ENCODE data around the gene LAMC1.

Gene LAMC1

DNA sequence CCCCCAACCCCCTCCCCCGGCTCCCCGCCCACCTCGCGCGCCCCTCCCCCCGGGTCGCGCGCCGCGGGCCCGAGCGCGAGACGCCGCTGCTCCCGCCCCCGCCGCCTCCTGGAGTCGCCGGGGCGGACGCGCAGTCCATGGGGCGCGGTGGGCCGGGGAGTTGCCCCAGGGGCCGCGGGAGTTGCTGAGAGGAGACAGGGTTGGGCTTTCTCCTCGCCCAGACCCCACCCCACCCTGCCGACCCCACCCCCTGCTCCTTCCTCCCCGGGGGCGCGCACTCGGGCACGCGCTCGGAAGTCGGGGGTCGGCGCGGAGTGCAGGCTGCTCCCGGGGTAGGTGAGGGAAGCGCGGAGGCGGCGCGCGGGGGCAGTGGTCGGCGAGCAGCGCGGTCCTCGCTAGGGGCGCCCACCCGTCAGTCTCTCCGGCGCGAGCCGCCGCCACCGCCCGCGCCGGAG lies at the start of gene LAMC1:
Gene LAMC1, plus strand, starts transcription at position 275 of the 455 bp plus-strand sequence. CDS start 297 bp downstream, outside the sequence.
- peak; percentile 64 to 81 for DNase-seq
- no peak for TF ChIP-seq POLR2A (IDR thresholded peaks at IDR 0.05; ENCODE audit: low read length)
- no peak for TF ChIP-seq GATA1 (IDR thresholded peaks at IDR 0.05; ENCODE audit: low read depth, low read length)

- no peak for DNase-seq
- TF ChIP-seq POLR2A (IDR thresholded peaks at IDR 0.05; ENCODE audit: low read length) (no peak), GATA1 (IDR thresholded peaks at IDR 0.05; ENCODE audit: low read depth, low read length) (no peak)
Measured at GRCh38 chr1:182974506-182975191, 48.6 kb upstream of the LAMC1 start.

DNA sequence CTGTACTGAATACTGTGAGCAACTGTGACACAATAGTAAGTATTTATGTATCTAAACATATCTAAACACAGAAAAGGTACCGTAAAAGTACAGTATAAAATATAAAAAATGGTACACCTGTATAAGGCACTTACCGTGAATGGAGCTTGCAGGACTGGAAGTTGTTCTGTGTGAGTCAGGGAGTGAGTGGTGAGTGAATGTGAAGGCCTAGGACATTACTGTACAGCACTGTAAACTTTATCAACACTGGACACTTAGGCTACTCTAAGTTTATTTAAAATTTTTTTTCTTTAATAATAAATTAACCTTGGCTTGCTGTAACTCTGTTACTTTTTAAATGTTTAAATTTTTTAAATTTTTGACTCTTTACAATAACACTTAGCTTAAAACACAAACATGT lies 45.7 kb upstream of the LAMC1 start:
- DNase-seq = no peak
- TF ChIP-seq POLR2A (IDR thresholded peaks at IDR 0.05; ENCODE audit: low read length) = no peak
- TF ChIP-seq GATA1 (IDR thresholded peaks at IDR 0.05; ENCODE audit: low read depth, low read length) = no peak

GRCh38 chr1:182978151-182978853 lies 44.9 kb upstream of the LAMC1 start:
- TF ChIP-seq GATA1 (IDR thresholded peaks at IDR 0.05; ENCODE audit: low read depth, low read length) (no peak), POLR2A (IDR thresholded peaks at IDR 0.05; ENCODE audit: low read length) (no peak)

DNA sequence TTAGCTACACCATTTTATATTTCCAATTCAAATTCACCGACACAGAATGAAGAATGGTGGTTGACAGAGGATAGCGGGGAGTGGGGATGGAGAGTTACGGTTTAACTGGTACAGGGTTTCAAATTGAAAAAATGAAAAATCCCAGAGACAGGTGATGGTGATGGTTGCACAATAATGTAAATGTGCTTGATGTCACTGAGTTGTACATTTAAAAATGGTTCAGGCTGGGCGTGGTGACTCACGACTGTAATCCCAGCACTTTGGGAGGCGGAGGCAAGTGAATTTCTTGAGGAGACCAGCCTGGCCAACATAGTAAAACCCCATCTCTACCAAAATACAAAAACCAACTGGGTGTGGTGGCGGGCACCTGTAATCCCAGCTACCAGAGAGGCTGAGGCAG lies 39.1 kb upstream of the LAMC1 start:
- DNase-seq = no peak
- no peak for TF ChIP-seq POLR2A (IDR thresholded peaks at IDR 0.05; ENCODE audit: low read length)
- TF ChIP-seq GATA1 (IDR thresholded peaks at IDR 0.05; ENCODE audit: low read depth, low read length) = no peak

More at GRCh38 chr1:182978151-182978853, 44.9 kb upstream of the LAMC1 start:
- DNase-seq = peak in 1 of 2 experiments; percentile 29

- no peak for DNase-seq
- TF ChIP-seq GATA1 (IDR thresholded peaks at IDR 0.05; ENCODE audit: low read depth, low read length) (no peak), POLR2A (IDR thresholded peaks at IDR 0.05; ENCODE audit: low read length) (no peak)
Measured at GRCh38 chr1:182984621-182985020, 38.6 kb upstream of the LAMC1 start.

GRCh38 chr1:182985876-182986275 lies 37.3 kb upstream of the LAMC1 start:
- TF ChIP-seq POLR2A (IDR thresholded peaks at IDR 0.05; ENCODE audit: low read length) (no peak), GATA1 (IDR thresholded peaks at IDR 0.05; ENCODE audit: low read depth, low read length) (no peak)
- no peak for DNase-seq

DNA sequence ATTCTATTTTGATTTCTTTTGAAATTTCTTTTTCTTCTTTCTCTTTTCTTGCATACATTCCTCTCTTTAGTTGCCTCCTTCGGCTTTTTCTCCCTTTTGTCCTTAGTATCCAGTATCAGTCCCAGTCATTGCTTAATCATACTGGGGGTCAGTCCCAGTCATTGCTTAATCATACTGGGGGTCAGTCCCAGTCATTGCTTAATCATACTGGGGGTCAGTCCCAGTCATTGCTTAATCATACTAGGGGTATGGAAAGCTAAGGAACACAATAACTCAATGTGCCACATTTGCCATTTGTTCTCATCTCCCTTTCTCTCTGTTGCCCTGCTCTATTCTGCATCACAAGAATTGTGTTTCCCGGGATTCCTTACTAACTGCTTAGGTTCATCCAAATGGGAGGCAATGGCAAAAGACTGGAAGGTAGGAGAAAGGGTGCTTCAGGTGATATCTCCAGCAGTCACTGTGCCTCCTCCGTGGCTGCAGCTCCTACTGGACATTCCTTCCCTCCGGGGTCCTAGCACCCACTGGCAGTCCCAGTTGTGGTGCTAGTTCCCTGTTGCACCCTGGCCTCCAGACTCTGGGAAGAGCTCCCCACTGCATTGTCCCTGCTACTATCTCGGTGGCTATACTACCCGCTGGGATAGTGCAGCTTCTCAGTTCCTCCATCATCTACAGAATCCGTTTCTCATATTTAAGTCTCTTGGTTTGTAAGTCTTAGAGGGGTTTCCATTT lies 32.6 kb upstream of the LAMC1 start:
- TF ChIP-seq GATA1 (IDR thresholded peaks at IDR 0.05; ENCODE audit: low read depth, low read length) (no peak), POLR2A (IDR thresholded peaks at IDR 0.05; ENCODE audit: low read length) (no peak)
- DNase-seq = no peak

- TF ChIP-seq POLR2A (IDR thresholded peaks at IDR 0.05; ENCODE audit: low read length) (no peak), GATA1 (IDR thresholded peaks at IDR 0.05; ENCODE audit: low read depth, low read length) (no peak)
- no peak for DNase-seq
Measured at GRCh38 chr1:182993746-182994145, 29.5 kb upstream of the LAMC1 start.

DNA sequence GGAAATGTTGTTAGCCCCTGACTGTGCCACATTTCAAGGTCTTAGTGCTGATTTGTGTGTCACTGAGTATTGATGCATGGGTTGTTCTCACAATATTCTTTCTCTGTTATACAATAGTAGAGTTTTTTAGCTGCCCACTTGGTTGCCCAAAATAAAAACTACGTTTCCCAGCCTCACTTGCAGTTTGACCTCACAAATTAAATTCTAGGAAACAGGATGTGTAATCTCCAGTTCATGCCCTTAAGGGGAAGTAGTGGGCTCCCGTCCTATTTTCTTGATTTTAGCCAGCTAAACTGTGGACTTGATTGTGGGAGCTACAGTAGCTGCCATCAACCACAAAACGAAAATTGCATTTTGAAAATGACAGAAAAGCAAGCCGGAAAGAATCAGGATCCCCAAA lies 27.3 kb upstream of the LAMC1 start:
- no peak for TF ChIP-seq GATA1 (IDR thresholded peaks at IDR 0.05; ENCODE audit: low read depth, low read length)
- TF ChIP-seq POLR2A (IDR thresholded peaks at IDR 0.05; ENCODE audit: low read length) = no peak
- no peak for DNase-seq

GRCh38 chr1:182996816-182997215 lies 26.4 kb upstream of the LAMC1 start:
- no peak for DNase-seq
- no peak for TF ChIP-seq GATA1 (IDR thresholded peaks at IDR 0.05; ENCODE audit: low read depth, low read length)

- TF ChIP-seq POLR2A (IDR thresholded peaks at IDR 0.05; ENCODE audit: low read length) (no peak), GATA1 (IDR thresholded peaks at IDR 0.05; ENCODE audit: low read depth, low read length) (no peak)
- no peak for DNase-seq
Measured at GRCh38 chr1:182998482-182998881, 24.7 kb upstream of the LAMC1 start.

- no peak for TF ChIP-seq GATA1 (IDR thresholded peaks at IDR 0.05; ENCODE audit: low read depth, low read length)
- no peak for TF ChIP-seq POLR2A (IDR thresholded peaks at IDR 0.05; ENCODE audit: low read length)
Measured at GRCh38 chr1:183000167-183000962, 22.9 kb upstream of the LAMC1 start.

More at GRCh38 chr1:183000167-183000962, 22.9 kb upstream of the LAMC1 start:
- DNase-seq = no peak

Data from erythroblast (primary cell).